ENCODE results near the gene SEPTIN1.
"Not testable (repeated sequence)": the region's sequence is repeated elsewhere in the genome, so short reads cannot be mapped to it uniquely, and the experiment has no call there.

Gene SEPTIN1

GRCh38 chr16:30342751-30343490 lies 39.4 kb downstream of the SEPTIN1 start:
- DNase-seq (ENCODE audit: low read depth): no peak
- no peak overlapping the region for H3K4me3 ChIP-seq (ENCODE audit: low read length)
- no peak for TF ChIP-seq CTCF (IDR thresholded peaks at IDR 0.05; ENCODE audit: insufficient read depth, low read depth, low read length, missing control alignments)

GRCh38 chr16:30341971-30342370 lies 40.4 kb downstream of the SEPTIN1 start:
- DNase-seq (ENCODE audit: low read depth); H3K4me3 ChIP-seq (ENCODE audit: low read length): not testable (repeated sequence)
- peak; percentile 12 for TF ChIP-seq CTCF (IDR thresholded peaks at IDR 0.05; ENCODE audit: insufficient read depth, low read depth, low read length, missing control alignments)

- no peak for TF ChIP-seq CTCF (IDR thresholded peaks at IDR 0.05; ENCODE audit: insufficient read depth, low read depth, low read length, missing control alignments)
- DNase-seq (ENCODE audit: low read depth): no peak
- H3K4me3 ChIP-seq (ENCODE audit: low read length): no peak overlapping the region
Measured at GRCh38 chr16:30340621-30341020, 41.7 kb downstream of the SEPTIN1 start.

- not testable (repeated sequence) for DNase-seq (ENCODE audit: low read depth); H3K4me3 ChIP-seq (ENCODE audit: low read length)
Measured at GRCh38 chr16:30338715-30339114, 43.6 kb downstream of the SEPTIN1 start.

GRCh38 chr16:30337964-30338357 lies 44.4 kb downstream of the SEPTIN1 start:
- not testable (repeated sequence) for H3K4me3 ChIP-seq (ENCODE audit: low read length); DNase-seq (ENCODE audit: low read depth)

GRCh38 chr16:30335598-30336474 lies 46.5 kb downstream of the SEPTIN1 start:
- peak; percentile 22 for DNase-seq (ENCODE audit: low read depth)
- peak overlapping the region; percentile 49 for H3K4me3 ChIP-seq (ENCODE audit: low read length)
- no peak for TF ChIP-seq CTCF (IDR thresholded peaks at IDR 0.05; ENCODE audit: insufficient read depth, low read depth, low read length, missing control alignments)

- H3K4me3 ChIP-seq (ENCODE audit: low read length): peak overlapping the region; percentile 49
- DNase-seq (ENCODE audit: low read depth): peak; percentile 79
Measured at GRCh38 chr16:30335028-30335597, 47.2 kb downstream of the SEPTIN1 start.

- DNase-seq (ENCODE audit: low read depth): peak; percentile 86
Measured at GRCh38 chr16:30334473-30334989, 47.8 kb downstream of the SEPTIN1 start.

More at GRCh38 chr16:30334473-30334989, 47.8 kb downstream of the SEPTIN1 start:
- H3K4me3 ChIP-seq (ENCODE audit: low read length): peak overlapping the region; percentile 52
